Stimulated activated CD4-positive, alpha-beta T cell treated with anti-CD3 and anti-CD28 coated beads, Interleukin-12 subunit alpha, Interleukin-12 subunit beta, amount 100 ng/mL, for 4 hours (primary cell): Measurements from ENCODE around the gene DNAH7.

Experiments used
- DNase-seq: peaks from one replicate; pipeline ENCODE4 v3.0.0-alpha.2; 2020

DNAH7 gene

DNA sequence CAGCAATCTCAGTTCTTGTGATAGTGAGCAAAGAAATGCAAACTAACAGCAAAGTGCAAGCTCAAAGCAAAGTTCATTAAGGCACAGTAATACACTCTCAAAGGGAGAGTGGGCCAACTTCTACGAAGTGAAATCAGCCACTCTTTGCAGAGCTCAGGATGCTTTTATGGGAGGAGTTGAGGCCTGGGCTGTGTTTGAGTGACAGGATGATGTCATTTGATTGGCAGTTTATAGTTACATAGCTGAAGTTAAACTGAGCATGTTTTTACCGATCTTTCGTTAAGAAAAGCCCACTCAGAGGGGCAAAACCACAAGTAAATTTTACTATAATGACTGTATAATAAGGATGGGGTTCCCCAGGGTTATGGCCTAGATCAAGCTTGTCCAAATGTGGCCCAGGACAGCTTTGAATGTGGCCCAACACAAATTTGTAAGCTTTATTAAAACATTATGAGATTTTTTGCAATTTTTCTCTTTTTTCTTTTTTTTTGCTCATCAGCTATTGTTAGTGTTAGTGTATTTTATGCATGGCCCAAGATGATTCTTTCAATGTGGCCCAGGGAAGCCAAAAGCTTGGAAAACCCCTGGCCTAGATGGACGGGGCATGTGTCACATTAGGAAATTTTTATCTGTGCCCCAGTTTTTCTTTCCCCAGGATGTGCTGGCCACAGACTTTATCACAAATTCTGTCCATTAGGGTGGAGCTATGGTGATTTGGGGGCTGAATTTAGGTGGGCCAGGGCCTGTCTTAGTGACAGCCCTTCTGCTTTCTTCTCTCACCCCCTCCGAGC, 8.3 kb upstream of the DNAH7 start:
- DNase-seq: no peak

GRCh38 chr2:196075196-196075595, 6.6 kb upstream of the DNAH7 start:
- DNase-seq: no peak

- DNase-seq: no peak
Observed at GRCh38 chr2:196074631-196075030, 6.0 kb upstream of the DNAH7 start.

- DNase-seq: no peak
Observed at GRCh38 chr2:196073521-196073920, 4.9 kb upstream of the DNAH7 start.

DNA sequence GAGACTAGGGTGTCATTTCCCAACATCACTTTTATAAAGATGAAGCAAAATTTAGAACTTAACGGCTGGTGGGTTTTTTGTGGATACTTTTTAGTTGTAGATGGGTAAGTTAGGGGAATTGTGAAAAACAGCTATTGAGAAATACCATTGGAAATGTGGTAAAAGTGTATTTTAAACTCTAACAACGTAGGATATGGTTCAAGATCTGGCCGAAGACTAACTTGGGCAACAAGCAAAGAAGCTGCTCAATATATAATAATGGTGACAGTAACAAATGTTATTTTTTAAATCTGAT, 1.6 kb downstream of the DNAH7 start:
- no peak for DNase-seq

GRCh38 chr2:196066291-196067087, 2.1 kb downstream of the DNAH7 start:
- no peak for DNase-seq

DNA sequence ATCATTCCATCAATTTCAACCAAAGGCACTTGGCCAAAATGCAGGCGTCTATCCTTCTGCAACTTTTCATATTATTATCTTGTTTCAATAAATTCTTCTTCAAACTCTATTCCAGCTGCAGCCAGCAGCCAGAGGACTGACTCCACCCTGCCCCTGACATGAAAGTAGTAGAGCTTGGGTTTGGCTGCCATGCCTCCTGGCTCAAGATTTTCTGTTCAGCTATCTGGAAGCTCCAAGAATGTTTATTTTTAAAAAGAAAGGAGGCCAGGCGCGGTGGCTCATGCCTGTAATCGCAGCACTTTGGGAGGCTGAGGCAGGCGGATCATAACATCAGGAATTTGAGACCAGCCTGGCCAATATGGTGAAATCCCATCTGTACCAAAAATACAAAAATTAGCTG, 4.9 kb downstream of the DNAH7 start:
- no peak for DNase-seq

GRCh38 chr2:196059491-196059960, 9.1 kb downstream of the DNAH7 start:
- DNase-seq: no peak

- DNase-seq: no peak
Observed at GRCh38 chr2:196054631-196055030, 14.0 kb downstream of the DNAH7 start.

DNA sequence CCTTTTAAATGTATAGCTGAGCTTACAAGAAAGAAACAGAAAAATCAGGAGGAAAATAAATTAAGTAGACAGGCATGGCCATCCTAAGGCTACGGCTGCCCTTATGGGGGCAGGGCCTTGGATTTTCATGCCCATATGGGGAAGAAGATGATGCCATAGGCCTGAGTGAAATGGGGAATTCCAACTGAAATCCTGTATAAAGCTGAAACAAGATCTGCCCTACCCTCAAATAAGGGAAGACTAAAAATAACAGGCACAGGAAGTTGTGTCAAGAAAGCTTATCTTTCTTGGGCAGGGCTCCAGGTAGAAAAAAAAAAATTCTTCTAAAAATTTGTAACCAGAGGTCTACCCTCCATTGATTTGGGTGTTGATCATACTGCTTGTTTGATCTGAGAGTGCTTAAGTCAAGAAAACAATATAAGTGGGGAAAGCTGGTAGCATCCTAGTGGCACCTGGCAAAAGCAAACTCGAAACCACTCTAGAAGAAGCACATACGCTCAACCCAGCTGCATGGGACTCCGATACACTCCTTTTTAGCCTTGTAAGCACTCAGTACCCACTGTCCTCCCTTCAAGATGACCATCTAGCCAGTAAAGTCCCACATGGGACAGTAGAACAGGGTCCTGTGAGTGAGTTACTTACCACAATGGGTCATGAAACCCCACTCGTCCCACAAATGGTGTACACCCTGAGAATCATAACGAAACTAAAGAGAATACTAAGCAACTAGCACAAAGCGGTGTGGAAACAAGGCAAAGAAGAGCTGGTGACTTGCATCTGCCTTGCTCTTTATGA, 22.3 kb downstream of the DNAH7 start:
- no peak for DNase-seq

DNA sequence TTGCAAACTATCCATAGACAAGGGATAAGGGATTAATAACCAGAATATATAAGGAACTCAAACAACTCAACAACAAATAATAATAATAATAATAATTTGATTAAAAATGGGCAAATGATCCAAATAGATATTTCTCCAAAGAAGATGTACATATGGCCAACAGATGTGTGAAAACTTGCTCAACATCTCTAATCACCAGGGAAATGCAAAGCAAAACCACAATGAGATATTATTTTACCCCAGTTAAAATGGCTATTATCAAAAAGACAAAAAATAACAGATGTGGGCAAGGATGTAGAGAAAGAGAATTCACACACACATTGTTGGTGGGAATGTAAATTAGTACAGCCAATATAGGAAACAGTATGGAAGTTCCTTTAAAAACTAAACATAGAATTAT, 26.9 kb downstream of the DNAH7 start:
- no peak for DNase-seq

DNA sequence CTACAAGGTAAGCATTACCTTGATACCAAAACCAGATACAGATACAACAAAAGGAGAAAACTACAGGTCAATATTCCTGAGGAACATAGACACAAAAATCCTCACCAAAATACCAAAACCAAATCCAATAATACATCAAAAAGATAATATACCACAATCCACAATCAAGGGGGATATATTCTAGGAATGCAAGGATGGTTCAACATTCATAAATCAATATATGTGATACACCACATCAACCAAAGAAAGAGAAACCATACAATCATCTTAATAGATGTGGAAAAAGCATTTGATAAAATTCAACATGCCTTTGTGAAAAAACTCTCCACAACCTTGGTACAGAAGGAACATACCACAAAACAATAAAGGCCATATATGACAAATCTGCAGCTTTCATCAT, 28.4 kb downstream of the DNAH7 start:
- DNase-seq: no peak

GRCh38 chr2:196036442-196036841, 32.2 kb downstream of the DNAH7 start:
- DNase-seq: no peak

DNA sequence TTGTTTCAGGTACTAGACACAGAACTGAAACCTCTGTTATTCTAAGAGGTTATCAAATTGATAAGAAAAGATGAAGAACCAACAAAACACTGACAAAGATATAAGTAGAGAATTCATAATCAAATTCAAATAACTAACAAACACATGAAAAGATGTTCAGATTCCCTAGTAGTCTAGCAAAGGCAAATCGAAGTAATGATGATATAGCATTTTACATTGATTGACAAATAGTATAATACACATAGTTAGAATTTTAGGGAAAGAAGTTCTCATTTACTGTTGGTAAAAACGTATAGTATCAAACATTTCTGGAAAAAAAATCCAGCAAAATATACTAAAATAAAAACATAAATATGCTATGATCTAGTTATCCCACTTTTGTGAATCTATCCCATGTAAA, 50.6 kb downstream of the DNAH7 start:
- DNase-seq: no peak

GRCh38 chr2:196012314-196012713, 56.3 kb downstream of the DNAH7 start:
- no peak for DNase-seq

GRCh38 chr2:196000551-196000950, 68.1 kb downstream of the DNAH7 start:
- DNase-seq: no peak

DNA sequence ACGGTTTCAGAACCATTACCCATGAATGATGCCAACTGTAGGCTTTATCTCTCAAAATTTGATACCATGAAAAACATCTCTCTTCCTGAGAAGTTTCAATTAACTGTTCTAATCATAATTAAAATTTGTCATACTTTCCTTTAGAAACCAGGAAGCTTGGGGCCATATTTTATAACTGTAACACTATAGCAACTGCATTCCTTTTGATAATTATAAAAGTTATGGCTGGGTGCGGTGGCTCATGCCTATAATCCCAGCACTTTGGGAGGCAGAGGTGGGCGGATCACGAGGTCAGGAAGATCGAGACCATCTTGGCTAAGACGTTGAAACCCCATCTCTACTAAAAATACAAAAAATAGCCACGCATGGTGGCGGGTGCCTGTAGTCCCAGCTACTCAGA, 70.6 kb downstream of the DNAH7 start:
- no peak for DNase-seq

GRCh38 chr2:195995499-195995898, 73.1 kb downstream of the DNAH7 start:
- no peak for DNase-seq

DNA sequence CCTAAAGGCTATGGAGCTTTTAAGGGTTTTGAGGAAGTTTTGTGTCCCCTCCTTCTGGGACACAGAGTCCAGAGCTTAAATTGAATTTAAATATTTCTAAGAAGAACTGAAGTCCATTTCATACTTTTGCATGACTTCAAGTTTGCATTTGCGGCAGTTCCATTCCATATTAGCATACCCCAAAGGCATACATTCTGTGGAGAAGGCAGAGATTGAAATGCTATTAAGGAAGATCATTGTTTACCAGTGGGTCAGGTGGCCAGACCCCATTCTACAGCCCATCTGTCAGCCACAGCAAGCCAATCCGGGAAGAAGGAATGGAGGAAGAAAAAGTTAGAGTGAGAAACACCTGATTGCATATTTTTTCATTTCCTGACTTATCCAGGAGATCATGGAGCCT, 75.0 kb downstream of the DNAH7 start:
- no peak for DNase-seq

GRCh38 chr2:195985741-195986140, 82.9 kb downstream of the DNAH7 start:
- DNase-seq: no peak

DNA sequence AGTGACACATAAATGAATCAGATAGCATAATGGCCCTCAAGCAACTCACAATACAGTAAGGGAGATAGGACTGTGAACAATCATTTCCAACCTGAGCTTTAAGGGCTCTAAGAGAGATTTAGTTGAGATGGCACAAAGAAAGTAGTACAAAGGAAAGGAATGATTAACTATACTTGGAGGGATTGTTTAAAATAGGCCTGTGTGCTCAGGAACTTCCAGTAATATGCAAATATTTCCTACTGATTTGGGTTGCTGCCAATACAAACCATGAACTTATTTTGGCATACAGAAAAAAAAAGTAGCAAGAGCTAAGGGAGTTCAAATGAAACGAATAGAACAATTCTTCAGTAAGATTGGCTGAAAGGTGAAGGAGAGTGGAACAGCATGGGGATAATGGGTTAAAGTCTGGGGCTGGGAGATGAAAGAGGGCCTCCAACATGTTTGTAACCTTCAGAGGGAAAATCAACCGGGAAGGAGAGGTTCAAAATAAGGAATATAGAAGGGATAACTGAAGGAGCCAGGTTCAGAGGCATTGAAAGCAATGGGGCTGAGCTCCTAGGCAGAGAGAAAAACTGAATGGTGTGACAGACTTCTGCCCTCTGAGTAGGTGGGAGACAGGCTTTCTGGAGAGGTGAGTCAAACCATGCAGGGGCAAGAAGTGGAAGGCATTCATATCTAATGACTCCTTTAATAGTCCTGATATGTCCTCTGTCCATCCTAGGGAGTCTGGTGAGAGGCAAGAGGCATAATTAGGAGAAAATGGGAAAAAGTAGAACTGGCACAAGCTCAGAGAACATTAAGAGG, 83.5 kb downstream of the DNAH7 start:
- no peak for DNase-seq

- DNase-seq: no peak
Observed at GRCh38 chr2:195967336-195967735, 101.3 kb downstream of the DNAH7 start.

GRCh38 chr2:195961873-195962272, 106.8 kb downstream of the DNAH7 start:
- DNase-seq: no peak
